Inferior parietal cortex (tissue), 1 donor: ENCODE measurements around the gene MEGF6.

Experiments
- DNase-seq: peaks from one replicate; pipeline ENCODE4 v3.0.0-alpha.2; 2016; ENCODE audit errors: extremely low spot score

MEGF6 gene

DNA sequence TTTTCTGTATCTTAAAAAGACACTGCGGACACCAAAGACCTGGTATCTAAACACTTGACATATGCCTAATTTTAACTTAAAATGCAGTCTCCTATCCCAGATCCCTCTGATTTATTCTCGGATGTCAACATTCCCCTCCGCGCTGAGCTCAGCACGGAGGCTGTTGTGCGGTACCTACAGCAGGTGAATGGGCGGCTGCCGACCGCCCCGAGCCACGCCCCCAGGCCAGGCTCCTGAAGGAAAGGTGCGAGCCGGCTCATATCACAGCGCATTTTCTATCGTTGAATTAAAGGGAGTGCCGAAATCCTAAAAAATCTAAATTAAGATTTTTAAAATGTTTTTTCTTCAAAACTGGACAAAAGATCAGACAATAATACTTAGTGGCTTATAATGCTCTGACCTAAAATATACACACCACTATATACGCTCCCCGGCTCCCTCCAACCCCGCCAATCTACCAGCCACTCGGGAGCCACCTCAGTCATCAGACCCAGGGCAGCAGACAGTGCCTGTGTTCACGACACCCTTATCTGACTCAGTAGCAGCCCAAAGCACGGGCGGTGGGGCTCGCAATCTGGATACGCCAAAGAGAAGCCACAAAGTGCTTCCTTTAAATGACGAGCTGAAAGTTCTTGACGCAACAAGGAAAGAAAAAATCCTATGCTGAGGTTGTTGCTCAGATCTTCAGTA lies 34.5 kb upstream of the MEGF6 start:
- DNase-seq, result no peak

DNA sequence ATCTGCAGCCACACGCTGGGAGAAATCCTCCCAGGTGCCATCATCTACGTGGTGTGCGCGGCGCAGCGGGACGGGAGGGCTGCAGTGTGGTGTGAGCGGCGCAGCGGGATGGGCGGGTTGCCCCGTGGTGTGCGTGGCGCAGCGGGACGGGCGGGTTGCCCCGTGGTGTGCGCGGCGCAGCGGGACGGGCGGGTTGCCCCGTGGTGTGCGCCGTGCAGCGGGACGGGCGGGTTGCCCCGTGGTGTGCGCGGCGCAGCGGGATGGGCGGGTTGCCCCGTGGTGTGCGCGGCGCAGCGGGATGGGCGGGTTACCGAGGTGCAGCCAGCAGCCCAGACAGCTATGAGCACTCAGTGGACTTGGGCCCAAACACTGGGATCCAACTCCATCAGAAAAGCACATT lies 33.9 kb upstream of the MEGF6 start:
- no peak for DNase-seq

GRCh38 chr1:3644273-3644672 lies 33.0 kb upstream of the MEGF6 start:
- DNase-seq, result no peak

GRCh38 chr1:3642919-3643675 lies 31.8 kb upstream of the MEGF6 start:
- no peak for DNase-seq

DNA sequence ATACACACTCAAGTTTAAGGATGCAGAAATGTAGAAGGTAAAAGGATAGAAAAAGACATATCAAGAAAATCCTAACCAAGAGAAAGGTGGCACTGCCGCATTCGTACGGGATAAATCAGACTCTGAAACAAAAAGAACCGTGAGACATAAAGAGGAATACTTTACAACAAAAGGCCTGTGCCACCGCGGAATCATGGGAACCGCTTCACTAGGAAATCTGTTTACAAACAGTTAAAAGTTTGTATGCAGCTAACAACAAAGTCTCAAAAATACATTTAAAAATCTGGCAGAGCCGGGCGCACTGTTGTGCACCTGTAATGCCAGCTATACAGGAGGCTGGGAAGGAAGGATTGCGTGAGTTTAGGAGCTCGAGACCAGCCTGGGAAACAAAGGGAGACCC lies 30.5 kb upstream of the MEGF6 start:
- DNase-seq, result no peak

DNA sequence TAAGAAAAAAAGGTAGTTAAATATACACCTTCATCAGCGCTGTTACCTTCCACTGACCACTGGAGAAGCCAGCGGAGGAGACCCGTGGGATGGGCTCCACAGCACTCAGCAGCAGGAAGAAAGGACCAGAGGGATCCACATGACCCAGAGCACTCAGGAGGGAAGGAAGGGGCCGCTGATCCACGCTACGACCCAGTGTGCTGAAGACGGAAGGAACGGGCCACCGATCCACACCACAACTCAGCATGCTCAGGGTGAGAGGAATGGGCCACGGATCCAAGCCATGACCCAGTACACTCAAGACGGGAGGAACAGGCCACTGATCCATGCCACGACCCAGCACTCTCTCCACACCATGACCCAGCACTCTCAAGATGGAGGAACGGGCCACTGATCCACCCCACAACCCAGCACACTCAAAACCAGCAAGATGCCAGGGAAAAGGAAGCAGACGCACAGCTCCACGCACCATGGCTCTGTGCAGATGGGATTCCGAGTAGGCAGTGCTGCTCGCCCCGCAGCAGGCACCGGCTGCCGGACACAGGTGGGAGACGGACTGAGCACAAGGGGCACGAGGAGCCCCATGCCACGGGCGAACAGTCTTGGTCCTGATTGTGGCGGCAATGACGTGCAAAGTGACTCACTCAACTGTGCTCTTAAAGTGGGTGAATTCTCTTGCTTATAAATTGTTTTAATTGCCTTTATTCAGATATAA lies 29.9 kb upstream of the MEGF6 start:
- no peak for DNase-seq

DNA sequence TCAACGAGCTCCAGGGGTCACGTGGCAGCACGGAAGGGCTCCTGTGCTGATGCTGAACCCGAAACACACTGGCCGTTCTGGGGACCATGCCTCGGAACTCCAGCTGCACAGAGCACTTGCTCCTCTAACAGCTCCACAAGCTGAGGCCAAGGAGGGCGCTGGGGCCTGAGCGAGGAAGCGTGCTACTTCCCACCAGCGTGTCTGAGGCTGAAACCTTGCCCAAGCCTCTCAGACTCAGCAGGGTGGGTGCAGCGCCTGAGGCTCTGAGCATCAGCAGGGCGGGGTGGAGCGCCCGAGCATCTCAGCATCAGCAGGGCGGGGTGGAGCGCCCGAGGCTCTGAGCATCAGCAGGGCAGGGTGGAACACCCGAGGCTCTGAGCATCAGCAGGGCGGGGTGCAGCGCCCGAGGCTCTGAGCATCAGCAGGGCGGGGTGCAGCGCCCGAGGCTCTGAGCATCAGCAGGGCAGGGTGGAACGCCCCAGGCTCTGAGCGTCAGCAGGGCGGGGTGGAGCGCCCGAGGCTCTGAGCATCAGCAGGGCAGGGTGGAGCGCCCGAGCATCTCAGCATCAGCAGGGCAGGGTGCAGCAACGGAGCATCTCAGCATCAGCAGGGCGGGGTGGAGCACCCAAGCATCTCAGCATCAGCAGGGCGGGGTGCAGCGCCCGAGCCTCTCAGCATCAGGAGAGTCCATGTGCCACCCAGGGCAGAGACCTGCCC lies 29.0 kb upstream of the MEGF6 start:
- DNase-seq, result no peak

DNA sequence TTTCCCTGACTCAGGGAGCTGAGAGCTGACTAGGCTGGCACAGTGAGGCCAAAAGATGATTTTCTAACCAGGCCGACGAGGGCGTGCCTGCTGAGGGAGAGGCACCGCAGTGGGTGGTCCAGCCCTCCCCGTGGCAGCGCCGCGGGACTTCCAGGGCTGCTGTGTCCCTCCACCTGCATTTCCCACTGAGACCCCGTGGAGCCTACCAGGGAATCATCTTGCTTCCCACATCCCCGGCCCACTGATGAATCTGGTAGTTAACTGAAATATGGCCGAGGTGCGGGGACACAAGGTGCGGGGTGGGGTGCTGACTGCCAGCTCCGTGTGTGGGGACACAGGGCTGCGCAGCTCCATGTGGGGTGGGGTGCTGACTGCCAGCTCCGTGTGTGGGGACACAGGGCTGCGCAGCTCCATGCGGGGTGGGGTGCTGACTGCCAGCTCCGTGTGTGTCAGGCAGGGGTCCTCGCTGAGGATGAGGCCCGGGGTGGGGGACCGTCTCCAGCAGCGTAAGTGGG lies 28.1 kb upstream of the MEGF6 start:
- no peak for DNase-seq

DNA sequence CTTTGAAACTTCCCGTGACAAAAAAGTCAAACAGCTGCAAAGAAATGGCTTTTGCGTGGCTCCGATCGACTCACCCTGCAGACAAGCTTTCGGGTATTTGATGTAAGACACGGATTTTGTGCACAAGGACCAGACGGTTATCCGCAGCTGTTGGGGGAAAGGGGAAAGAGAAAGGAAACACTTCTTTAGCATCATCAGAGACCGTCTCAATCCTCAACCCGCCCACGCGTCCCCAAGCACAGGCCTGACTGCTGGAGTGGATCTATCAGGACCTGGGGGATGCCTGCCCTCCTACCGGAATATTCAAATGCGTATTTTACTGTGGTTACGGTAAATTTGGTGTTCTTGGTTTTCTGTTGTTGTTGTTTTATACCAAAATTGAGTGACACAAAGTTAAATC lies 27.4 kb upstream of the MEGF6 start:
- no peak for DNase-seq

- DNase-seq, result no peak
Measured at GRCh38 chr1:3638027-3638426, 26.7 kb upstream of the MEGF6 start.

GRCh38 chr1:3636531-3636930 lies 25.2 kb upstream of the MEGF6 start:
- DNase-seq, result no peak

DNA sequence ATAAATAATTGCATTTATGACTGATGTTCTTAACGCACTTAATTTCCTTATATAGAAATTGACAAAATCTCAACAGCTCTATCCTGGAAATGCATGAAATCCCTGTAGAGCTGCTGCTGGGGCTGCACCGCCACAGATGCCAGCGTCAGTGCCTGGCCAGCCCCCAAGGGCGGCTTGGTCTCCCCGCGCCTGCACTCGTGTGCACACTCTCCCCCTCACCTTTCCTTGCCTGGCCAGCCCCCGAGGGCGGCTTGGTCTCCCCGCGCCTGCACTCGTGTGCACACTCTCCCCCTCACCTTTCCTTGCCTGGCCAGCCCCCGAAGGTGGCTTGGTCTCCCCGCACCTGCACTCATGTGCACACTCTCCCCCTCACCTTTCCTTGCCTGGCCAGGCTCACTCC lies 24.8 kb upstream of the MEGF6 start:
- DNase-seq, result no peak

DNA sequence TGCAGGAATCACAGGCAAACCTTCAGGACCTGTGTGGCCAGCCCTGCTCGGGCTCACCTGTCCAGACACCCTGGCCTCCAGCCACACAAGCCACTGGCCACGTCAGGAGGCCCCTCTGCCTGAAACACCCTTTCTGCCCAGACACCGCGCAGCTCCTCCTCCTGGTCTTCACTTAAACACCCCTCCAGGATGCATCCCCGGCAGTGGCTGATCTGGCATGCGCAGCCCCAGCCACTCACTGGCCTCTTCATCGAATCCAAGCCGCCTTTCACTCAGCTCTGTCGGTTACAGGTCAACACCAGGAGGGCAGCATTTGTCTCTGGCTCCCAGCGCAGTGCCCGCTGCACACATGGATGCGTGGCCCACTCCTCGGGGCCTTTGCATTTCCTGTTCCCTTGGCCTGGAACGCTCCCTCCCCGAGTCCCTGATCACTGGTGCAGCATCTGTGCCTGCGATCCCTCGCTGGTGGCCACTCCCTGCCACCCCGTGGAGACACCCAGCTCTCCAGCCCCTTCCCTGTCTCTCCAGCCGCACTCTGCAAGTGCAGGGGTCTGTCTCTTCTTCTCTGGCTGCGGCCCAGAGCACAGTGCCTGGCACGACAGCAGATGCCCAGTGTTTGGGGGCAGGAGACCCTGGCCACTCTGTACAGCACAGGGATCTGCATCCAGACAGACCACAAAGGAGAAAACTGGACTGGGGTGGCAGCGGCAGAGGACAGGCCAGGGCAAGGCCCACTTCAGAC lies 22.9 kb upstream of the MEGF6 start:
- no peak for DNase-seq

DNA sequence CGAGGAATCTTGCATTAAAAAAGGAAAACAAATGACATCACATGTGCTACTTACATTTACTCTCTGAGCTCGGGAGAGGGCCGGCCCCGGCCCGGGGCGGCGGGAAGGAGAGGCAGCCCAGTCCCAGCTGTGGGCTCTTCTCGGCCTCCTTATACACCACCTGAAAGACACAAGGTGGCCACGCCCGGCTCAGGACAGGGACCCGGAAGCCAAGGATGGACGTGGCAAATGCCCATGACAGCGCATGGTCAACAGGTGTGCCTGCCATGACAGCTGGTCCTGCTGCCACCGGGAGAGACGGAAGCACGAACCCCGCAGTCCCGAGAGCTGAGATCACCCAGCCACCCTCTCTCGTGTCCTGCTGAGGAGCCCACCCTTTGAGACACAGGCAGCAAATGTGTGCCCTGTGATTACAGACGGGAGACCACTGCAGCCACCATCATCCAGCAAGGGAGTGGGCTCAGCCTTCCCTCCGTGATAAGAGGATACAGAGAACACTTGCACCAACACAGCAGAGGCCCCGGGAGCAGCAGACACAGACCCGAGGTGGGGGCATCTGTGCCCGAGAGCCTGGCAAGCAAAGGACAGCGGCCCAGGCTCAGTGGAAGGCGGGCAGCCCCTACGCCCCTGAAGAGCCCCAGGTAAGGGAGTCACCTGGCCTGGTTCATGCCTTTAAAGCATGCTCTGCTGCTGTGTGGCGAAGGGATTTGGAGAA lies 22.2 kb upstream of the MEGF6 start:
- no peak for DNase-seq

- no peak for DNase-seq
Measured at GRCh38 chr1:3632716-3633343, 21.5 kb upstream of the MEGF6 start.

DNA sequence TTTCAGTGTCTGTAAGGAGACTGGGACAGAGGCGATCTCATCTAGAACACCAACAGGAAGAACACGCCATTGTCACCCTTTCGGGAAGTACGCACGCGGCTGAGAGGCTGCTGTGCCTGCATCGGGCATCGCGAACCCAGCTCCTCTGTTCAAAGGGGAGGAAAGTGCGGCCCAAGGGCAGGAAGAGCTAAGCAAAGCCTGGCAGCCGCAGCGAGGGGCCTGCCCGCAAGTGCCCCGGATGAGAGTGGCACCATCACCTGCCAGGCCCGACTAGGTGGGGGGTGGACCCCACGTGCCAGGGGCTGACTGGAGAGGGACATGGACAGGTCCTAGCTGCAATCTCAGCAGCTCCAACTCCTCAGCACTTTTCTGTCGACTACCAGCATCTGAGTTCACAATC lies 21.0 kb upstream of the MEGF6 start:
- DNase-seq, result no peak

DNA sequence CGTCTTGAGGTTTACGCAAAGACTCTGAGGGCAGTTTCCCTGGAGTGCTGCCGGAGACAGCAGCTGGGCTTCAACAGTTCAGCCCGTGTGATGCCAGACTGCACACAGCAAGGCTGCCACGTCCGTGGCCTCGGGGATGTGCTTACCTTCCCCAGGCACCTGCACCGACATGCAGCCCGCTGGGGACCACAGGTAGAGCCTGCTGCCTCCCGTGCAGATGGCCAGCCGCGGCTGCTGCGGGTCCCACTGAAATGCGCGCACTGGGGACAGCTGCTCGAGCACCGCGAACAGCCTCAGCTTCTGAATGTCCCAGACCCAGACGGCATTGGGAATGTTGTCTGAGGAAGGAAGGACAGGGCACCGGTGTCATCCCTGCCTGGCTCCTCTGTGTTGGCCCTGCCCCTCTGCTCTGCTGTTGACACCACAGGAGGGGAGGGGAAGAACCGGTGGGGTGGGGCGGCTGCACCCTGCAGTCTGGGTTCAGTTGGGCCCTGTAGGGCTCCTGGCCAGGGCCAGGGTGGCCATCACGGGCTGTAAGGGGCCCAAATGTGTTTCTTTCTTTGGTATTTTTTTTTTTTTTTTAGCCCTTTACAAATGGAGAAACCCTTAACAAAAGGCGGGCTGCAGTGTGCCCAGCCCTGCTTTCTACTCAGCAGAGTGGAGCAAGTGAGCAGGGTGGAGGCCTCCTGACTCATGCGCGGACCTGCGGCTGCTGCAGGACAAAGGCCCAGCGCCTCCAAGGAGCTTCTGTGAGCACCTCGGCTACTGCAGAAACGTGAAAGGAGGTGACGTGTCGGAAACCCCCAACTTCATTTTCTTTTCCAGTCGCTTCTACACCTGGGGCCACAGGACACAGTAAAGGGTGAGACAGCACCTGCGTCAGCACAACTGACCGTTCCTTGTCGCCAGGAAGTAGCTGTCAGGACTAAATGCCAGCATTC lies 20.3 kb upstream of the MEGF6 start:
- DNase-seq, result no peak

GRCh38 chr1:3630914-3631313 lies 19.6 kb upstream of the MEGF6 start:
- DNase-seq, result no peak

DNA sequence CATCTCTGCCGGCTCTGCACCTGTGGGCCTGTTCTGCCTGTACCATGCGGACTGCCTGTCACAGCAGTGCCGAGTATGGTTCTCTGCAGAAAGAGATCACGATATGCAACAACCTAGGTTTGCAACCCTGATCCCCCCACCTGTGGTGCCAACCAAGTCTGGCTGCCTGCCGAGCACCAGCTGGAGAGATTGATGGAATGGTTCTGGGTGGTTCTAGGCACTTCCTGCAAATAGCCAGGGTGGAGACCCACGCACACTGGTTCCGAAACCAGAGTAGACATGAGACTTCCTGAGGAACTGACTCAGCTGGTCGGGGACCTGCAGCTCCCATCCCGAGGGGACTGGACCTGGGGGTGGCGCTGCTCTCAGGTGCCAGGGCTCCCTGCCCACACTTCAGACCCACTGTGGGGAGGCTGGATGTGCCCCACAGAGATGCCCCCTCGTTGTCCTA lies 18.9 kb upstream of the MEGF6 start:
- no peak for DNase-seq
